ENCODE results near the gene MINDY1.
A peak's percentile ranks its signal among the peaks of the same experiment; 100 is the strongest.

MINDY1 gene

GRCh38 chr1:151006327-151007052 lies at the start of gene MINDY1:
Gene MINDY1 (minus strand): TSS chr1:151006902. CDS start chr1:151002617, 4,285 bp downstream.
- DNase-seq = peak; percentile 83 to 89

GRCh38 chr1:151056149-151056548 lies 49.4 kb upstream of the MINDY1 start:
- DNase-seq = no peak

- DNase-seq = no peak
Observed at GRCh38 chr1:151055581-151055980, 48.9 kb upstream of the MINDY1 start.

- DNase-seq = no peak
Observed at GRCh38 chr1:151054971-151055547, 48.4 kb upstream of the MINDY1 start.

- no peak for DNase-seq
Observed at GRCh38 chr1:151051356-151052009, 44.8 kb upstream of the MINDY1 start.

- no peak for DNase-seq
Observed at GRCh38 chr1:151050051-151050688, 43.5 kb upstream of the MINDY1 start.

GRCh38 chr1:151049458-151049857 lies 42.8 kb upstream of the MINDY1 start:
- no peak for DNase-seq

- no peak for DNase-seq
Observed at GRCh38 chr1:151048645-151049032, 41.9 kb upstream of the MINDY1 start.

GRCh38 chr1:151047925-151048644 lies 41.4 kb upstream of the MINDY1 start:
- DNase-seq = peak; percentile 75

GRCh38 chr1:151047591-151047924 lies 40.9 kb upstream of the MINDY1 start, which contains the start of gene C1orf56:
Gene C1orf56 (plus strand): TSS chr1:151047751. CDS start chr1:151047848, 97 bp downstream.
- peak; percentile 81 to 87 for DNase-seq

GRCh38 chr1:151043163-151043562 lies 36.5 kb upstream of the MINDY1 start:
- DNase-seq = no peak

GRCh38 chr1:151039521-151039920 lies 32.8 kb upstream of the MINDY1 start:
- DNase-seq = no peak

GRCh38 chr1:151037032-151037431 lies 30.3 kb upstream of the MINDY1 start:
- no peak for DNase-seq

GRCh38 chr1:151036356-151036755 lies 29.7 kb upstream of the MINDY1 start, which contains the start of gene BNIPL:
Gene BNIPL (plus strand): TSS chr1:151036586. CDS start chr1:151036726, 140 bp downstream.
- DNase-seq = no peak

- DNase-seq = no peak
Observed at GRCh38 chr1:151035167-151035566, 28.5 kb upstream of the MINDY1 start.

- DNase-seq = no peak
Observed at GRCh38 chr1:151032164-151032563, 25.5 kb upstream of the MINDY1 start.

GRCh38 chr1:151026460-151026859 lies 19.8 kb upstream of the MINDY1 start:
- DNase-seq = no peak

GRCh38 chr1:151024540-151025146 lies 17.9 kb upstream of the MINDY1 start:
- peak; percentile 77 to 78 for DNase-seq

GRCh38 chr1:151013518-151013917 lies 6.8 kb upstream of the MINDY1 start:
- DNase-seq = no peak

GRCh38 chr1:151012684-151013471 lies 6.2 kb upstream of the MINDY1 start:
- no peak for DNase-seq

- DNase-seq = no peak
Observed at GRCh38 chr1:151011154-151011850, 4.6 kb upstream of the MINDY1 start.

Data from NCI-H2081 (cell line).